GM15510 (cell line): ENCODE results near the gene PGR.

Source experiments
- POLR2A ChIP-seq: IDR thresholded peaks from 3 replicates; pipeline ENCODE4 v1.6.1; 2011; ENCODE audit warnings: borderline replicate concordance; ENCODE audit not compliant: insufficient read length; ENCODE audit errors: extremely low read depth

Gene PGR

GRCh38 chr11:101045415-101045814 lies 84.2 kb downstream of the PGR start:
- TF ChIP-seq POLR2A: no peak

GRCh38 chr11:101043940-101044339 lies 85.7 kb downstream of the PGR start:
- no peak for TF ChIP-seq POLR2A

- no peak for TF ChIP-seq POLR2A
Observed at GRCh38 chr11:101035872-101036271, 93.7 kb downstream of the PGR start.

- TF ChIP-seq POLR2A: no peak
Observed at GRCh38 chr11:101034076-101034475, 95.5 kb downstream of the PGR start.

- TF ChIP-seq POLR2A: no peak
Observed at GRCh38 chr11:101032991-101033390, 96.6 kb downstream of the PGR start.

- TF ChIP-seq POLR2A: no peak
Observed at GRCh38 chr11:101031713-101032112, 97.9 kb downstream of the PGR start.

- no peak for TF ChIP-seq POLR2A
Observed at GRCh38 chr11:101030692-101031091, 98.9 kb downstream of the PGR start.

- TF ChIP-seq POLR2A: no peak
Observed at GRCh38 chr11:101030015-101030414, 99.6 kb downstream of the PGR start.

GRCh38 chr11:101028644-101029043 lies 101.0 kb downstream of the PGR start:
- no peak for TF ChIP-seq POLR2A

GRCh38 chr11:101022256-101022655 lies 107.4 kb downstream of the PGR start:
- no peak for TF ChIP-seq POLR2A

GRCh38 chr11:101019870-101020269 lies 109.7 kb downstream of the PGR start:
- no peak for TF ChIP-seq POLR2A

GRCh38 chr11:101014600-101015285 lies 114.9 kb downstream of the PGR start:
- no peak for TF ChIP-seq POLR2A

- TF ChIP-seq POLR2A: no peak
Observed at GRCh38 chr11:101011881-101012280, 117.7 kb downstream of the PGR start.

- no peak for TF ChIP-seq POLR2A
Observed at GRCh38 chr11:101010899-101011298, 118.7 kb downstream of the PGR start.

GRCh38 chr11:101009690-101010055 lies 119.9 kb downstream of the PGR start:
- TF ChIP-seq POLR2A: no peak

- no peak for TF ChIP-seq POLR2A
Observed at GRCh38 chr11:101008961-101009689, 120.5 kb downstream of the PGR start.
